Astrocyte of the spinal cord (primary cell): Measurements from ENCODE around the gene PDCD1.

Source experiments
- DNase-seq: peaks from one replicate; pipeline ENCODE4 v3.0.0; 2011; ENCODE audit warnings: low read depth, low spot score
- H3K4me3 ChIP-seq: 2 replicates; pipeline ENCODE4 v1.5.1; 2011; ENCODE audit warnings: low read depth, mild to moderate bottlenecking, low read length, moderate library complexity
- CTCF ChIP-seq: IDR thresholded peaks from 2 replicates; pipeline ENCODE4 v1.5.1; 2012; ENCODE audit warnings: low read depth, mild to moderate bottlenecking, low read length, inconsistent platforms
- in situ Hi-C: cut with HindIII; loops from 2 replicates; pipeline ENCODE4 v1.10.0; 2017; ENCODE audit warnings: low sequenced_read_pairs

PDCD1 gene

GRCh38 chr2:241871538-241872312 is 13.0 kb upstream of the PDCD1 start:
- in situ Hi-C loops = no loop called here
- no peak overlapping the region for H3K4me3 ChIP-seq
- no peak for DNase-seq
- TF ChIP-seq CTCF = no peak

GRCh38 chr2:241870611-241871537 is 12.2 kb upstream of the PDCD1 start:
- in situ Hi-C loops = no loop called here
- H3K4me3 ChIP-seq = no peak overlapping the region
- TF ChIP-seq CTCF = no peak
- no peak for DNase-seq

- no peak overlapping the region for H3K4me3 ChIP-seq
- DNase-seq = no peak
- TF ChIP-seq CTCF = no peak
- in situ Hi-C loops = no loop called here
These were observed 11.4 kb upstream of the PDCD1 start for GRCh38 chr2:241870081-241870541.

GRCh38 chr2:241869087-241869961 is 10.6 kb upstream of the PDCD1 start, which contains the start of gene RTP5:
Gene RTP5, plus strand, starts transcription at chr2:241869729. Its CDS starts 28 bp downstream, at chr2:241869757.
- DNase-seq = no peak
- in situ Hi-C loops = no loop called here
- no peak for TF ChIP-seq CTCF
- no peak within 1 kb of the TSS for H3K4me3 ChIP-seq

- in situ Hi-C loops = no loop called here
- DNase-seq = no peak
- no peak for TF ChIP-seq CTCF
- H3K4me3 ChIP-seq = no peak overlapping the region
These were observed 10.0 kb upstream of the PDCD1 start for GRCh38 chr2:241868661-241869081.
